Measurements from ENCODE around the gene PCCA. TPM values are rescaled to one million over a fixed set of nuclear protein-coding genes. Genes with fewer than 3 reads are reported as not detected.
"Not testable (repeated sequence)": the region's sequence is repeated elsewhere in the genome, so short reads cannot be mapped to it uniquely, and the experiment has no call there.

Gene PCCA
- polyA plus RNA-seq, 2 of the 4 experiments (the other 2 are of a cell fraction) = 13.2 to 13.7 TPM

- TF ChIP-seq GATA3 (IDR thresholded peaks at IDR 0.05; ENCODE audit: borderline replicate concordance) = no peak
- TF ChIP-seq CHD2 (IDR thresholded peaks at IDR 0.05; ENCODE audit: low read length, partially characterized antibody) = no peak
- TF ChIP-seq CHD4 (IDR thresholded peaks at IDR 0.05; ENCODE audit: borderline replicate concordance) = no peak
- no peak for TF ChIP-seq CEBPB (IDR thresholded peaks at IDR 0.05)
- no peak for TF ChIP-seq HOXB5 (CRISPR knock-in tag; IDR thresholded peaks at IDR 0.05)
- no peak for TF ChIP-seq KDM1A (IDR thresholded peaks at IDR 0.05; ENCODE audit: low read depth)
Measured at GRCh38 chr13:100565286-100565685, 476.4 kb downstream of the PCCA start (continued).

DNA sequence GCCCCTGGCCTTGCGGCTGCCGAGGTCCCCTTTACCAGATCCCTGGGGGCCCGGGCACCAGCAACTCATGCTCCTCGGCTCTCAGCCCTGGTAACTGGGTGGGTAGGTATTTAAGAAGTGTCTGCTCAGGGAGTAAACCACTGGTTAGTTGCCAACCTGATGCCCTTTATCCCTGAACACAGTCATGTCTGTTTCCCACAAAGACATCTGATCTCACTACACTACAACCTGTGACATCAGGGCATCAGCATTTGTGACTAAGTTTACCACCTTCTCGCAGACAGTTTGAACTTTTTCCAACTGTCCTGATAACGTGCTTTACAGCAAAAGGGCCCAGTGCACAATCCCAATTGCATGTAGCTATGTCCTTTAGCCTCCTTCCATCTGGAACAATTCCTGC, 477.6 kb downstream of the PCCA start:
- ChIA-PET POLR2A (no interaction called here), CTCF (no interaction called here)
- 60% methylated on average over 6 of the region's 6 CpGs for WGBS (ENCODE audit: missing lambda C conversion rate)
- peaks cover 6% of the 10 kb centered on the region; the same call in 2 of the 3 replicates for H3K4me1 ChIP-seq
- TF ChIP-seq CHD2 (IDR thresholded peaks at IDR 0.05; ENCODE audit: low read length, partially characterized antibody) (no peak), HOXB13 (CRISPR knock-in tag; IDR thresholded peaks at IDR 0.05; ENCODE audit: low read depth) (no peak), EHF (CRISPR knock-in tag; IDR thresholded peaks at IDR 0.05) (no peak), JUN (IDR thresholded peaks at IDR 0.05) (no peak), MAX (IDR thresholded peaks at IDR 0.05) (no peak), FOSB (CRISPR knock-in tag; IDR thresholded peaks at IDR 0.05) (no peak), POLR2AphosphoS2 (conservative IDR thresholded peaks at IDR 0.05; ENCODE audit: low read length) (no peak), CEBPB (IDR thresholded peaks at IDR 0.05) (no peak), EP300 (IDR thresholded peaks at IDR 0.05) (no peak), RARB (CRISPR knock-in tag; IDR thresholded peaks at IDR 0.05) (no peak), TP53 (CRISPR knock-in tag; IDR thresholded peaks at IDR 0.05) (no peak), PHF8 (IDR thresholded peaks at IDR 0.05; ENCODE audit: borderline replicate concordance, low read depth) (no peak)
- H3K9me3 ChIP-seq = no peaks in the 10 kb centered on the region
- DNase-seq (ENCODE audit: low read depth in 1 of 2, low spot score in 1 of 2) = peak in 1 of 2 experiments; percentile 19
- peak in 1 of 2 experiments; percentile 34; a peak in 2 of 6 replicates for ATAC-seq
- no peak overlapping the region for H3K27ac ChIP-seq
- H3K4me2 ChIP-seq = no peak overlapping the region
- H3K4me3 ChIP-seq = no peak overlapping the region
- FAIRE-seq = no peak

DNA sequence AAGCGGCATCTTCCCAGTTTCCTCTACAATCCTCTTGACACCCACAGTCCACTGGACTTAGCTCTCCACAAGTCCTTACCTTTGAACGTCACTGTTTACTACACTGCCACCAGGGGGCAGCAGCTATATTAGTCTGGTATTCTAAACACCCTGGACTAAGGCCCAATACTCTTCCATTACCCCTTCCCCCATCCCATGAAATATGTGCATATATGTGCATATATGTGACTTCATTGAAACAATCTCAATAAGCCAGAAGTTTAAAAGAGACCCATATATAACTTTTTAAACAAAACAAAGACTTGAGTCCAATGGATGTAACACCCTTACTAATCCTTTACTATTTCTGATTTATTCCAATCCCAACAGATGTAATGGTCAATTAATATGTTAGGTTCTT, 484.2 kb downstream of the PCCA start:
- DNase-seq (ENCODE audit: low read depth in 1 of 2, low spot score in 1 of 2) = peak; percentile 39 to 80
- H3K9me3 ChIP-seq = no peaks in the 10 kb centered on the region
- no peaks in the 10 kb centered on the region for H3K4me1 ChIP-seq
- POLR2A ChIA-PET = no interaction called here
- ATAC-seq = peak; percentile 82 to 95; a peak in 5 of 6 replicates
- no peak for FAIRE-seq
- TF ChIP-seq SMC3 (IDR thresholded peaks at IDR 0.05) (0 out of 3 replicates have a peak, but pooled peaks have one; percentile 34), RAD21 (conservative IDR thresholded peaks at IDR 0.05 in 1 of 2, IDR thresholded peaks at IDR 0.05 in 1 of 2) (peak; percentile 40 to 46), CTCF (IDR thresholded peaks at IDR 0.05) (peak; percentile 70)
- TF ChIP-seq, protein P1, sequence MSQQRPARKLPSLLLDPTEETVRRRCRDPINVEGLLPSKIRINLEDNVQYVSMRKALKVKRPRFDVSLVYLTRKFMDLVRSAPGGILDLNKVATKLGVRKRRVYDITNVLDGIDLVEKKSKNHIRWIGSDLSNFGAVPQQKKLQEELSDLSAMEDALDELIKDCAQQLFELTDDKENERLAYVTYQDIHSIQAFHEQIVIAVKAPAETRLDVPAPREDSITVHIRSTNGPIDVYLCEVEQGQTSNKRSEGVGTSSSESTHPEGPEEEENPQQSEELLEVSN (IDR thresholded peaks at IDR 0.05; ENCODE audit: borderline replicate concordance, low read depth) = no peak
- H3K4me2 ChIP-seq = no peak overlapping the region
- 25% methylated on average over 2 of the region's 2 CpGs for WGBS (ENCODE audit: missing lambda C conversion rate)
- H3K4me3 ChIP-seq = no peak overlapping the region
- H3K27ac ChIP-seq = no peak overlapping the region
- CTCF ChIA-PET = interaction anchor here (0.7 to 3.2 kb wide), 12 partner anchors 9 to 902 kb away, joined by 3 to 27 read pairs (median 4); partner anchors contain the start of gene GGACT

DNA sequence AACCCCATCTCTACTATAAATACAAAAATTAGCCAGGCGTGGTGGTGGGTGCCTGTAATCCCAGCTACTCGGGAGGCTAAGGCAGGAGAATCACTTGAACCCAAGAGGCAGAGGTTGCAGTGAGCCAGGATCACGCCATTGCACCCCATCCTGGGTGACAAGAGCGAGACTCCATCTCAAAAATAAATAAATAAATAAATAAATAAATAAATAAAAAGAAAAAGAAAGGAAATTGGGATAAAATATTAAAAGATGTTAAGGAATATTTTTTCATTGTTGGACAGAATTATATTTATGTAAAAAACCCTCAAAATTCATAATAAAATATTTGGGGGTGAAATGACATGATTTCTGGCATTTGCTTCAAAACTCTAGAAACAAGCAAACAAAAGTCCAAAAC, 488.3 kb downstream of the PCCA start:
- H3K9me3 ChIP-seq; H3K4me1 ChIP-seq; POLR2A ChIA-PET; H3K4me2 ChIP-seq; H3K4me3 ChIP-seq; H3K27ac ChIP-seq; FAIRE-seq; DNase-seq (ENCODE audit: low read depth in 1 of 2, low spot score in 1 of 2); ATAC-seq: not testable (repeated sequence)
- CTCF ChIA-PET = interaction anchor here (1.1 to 1.2 kb wide), 2 partner anchors 8 to 11 kb away, joined by 3 to 4 read pairs; partner anchors contain the start of gene GGACT
- 91% methylated on average over 4 of the region's 4 CpGs for WGBS (ENCODE audit: missing lambda C conversion rate)
- peak; percentile 31 for TF ChIP-seq ZC3H11A (IDR thresholded peaks at IDR 0.05)

Small RNAs within 50 kb of the gene (small RNA-seq; reads per million reads assigned to genes)
- gene AL356575.1 = 0 reads per million in 6 experiments

Other genes starting within 250 kb of the PCCA start
- 2.8 and 3.0 TPM in 2 replicates for gene ZIC5, start 117.3 kb upstream of the PCCA start, polyA plus RNA-seq (2011; rRNA removed)
- 2.8 to 3.1 TPM (median 3.1 TPM) in 3 replicates for gene ZIC5, start 117.3 kb upstream of the PCCA start, polyA plus RNA-seq (2017; fragmentation: RNase III; extraction: RNeasy Plus Mini Kit Qiagen cat#74134 plus additional on column Dnase treatment)
- 2.1 and 3.0 TPM in 2 replicates for gene ZIC2, start 107.3 kb upstream of the PCCA start, polyA plus RNA-seq (2011; rRNA removed)
- 7.9 to 10.3 TPM (median 9.2 TPM) in 3 replicates for gene ZIC2, start 107.3 kb upstream of the PCCA start, polyA plus RNA-seq (2017; fragmentation: RNase III; extraction: RNeasy Plus Mini Kit Qiagen cat#74134 plus additional on column Dnase treatment)

All from A549 (cell line).